Neutrophil (primary cell): Measurements from ENCODE around the gene A1BG.

Experiments used
- H3K27ac ChIP-seq: fragments of 200-600 bp; sonication (generic); 2 replicates; pipeline ENCODE4 v1.5.1; 2016; ENCODE audit warnings: mild to moderate bottlenecking, moderate library complexity
- H3K27me3 ChIP-seq: fragments of 200-600 bp; sonication (generic); 2 replicates; pipeline ENCODE4 v1.6.0; 2016; ENCODE audit warnings: mild to moderate bottlenecking
- H3K36me3 ChIP-seq: fragments of 200-600 bp; sonication (generic); 2 replicates; pipeline ENCODE4 v1.5.1; 2017
- H3K4me1 ChIP-seq, 2 experiments: fragments of 200-600 bp in 1 of 2; sonication (generic) in 1 of 2; 1 replicate in 1 of 2; 2 replicates in 1 of 2; pipeline versions ENCODE4 v1.5.1 to v1.6.1; 2013 to 2016; ENCODE audit warnings: low read depth in 1 of 2, low read length in 1 of 2, mild to moderate bottlenecking in 1 of 2, moderate library complexity in 1 of 2; ENCODE audit not compliant: control insufficient read depth in 1 of 2, insufficient read depth in 1 of 2
- H3K4me3 ChIP-seq, 2 experiments: fragments of 200-600 bp in 1 of 2; sonication (generic) in 1 of 2; 1 replicate in 1 of 2; 2 replicates in 1 of 2; pipeline ENCODE4 v1.5.1; 2013 to 2016; ENCODE audit warnings: low read depth in 1 of 2, low read length in 1 of 2, mild to moderate bottlenecking in 1 of 2, moderate library complexity in 1 of 2
- H3K9me3 ChIP-seq: fragments of 200-600 bp; sonication (generic); 2 replicates; pipeline ENCODE4 v1.5.1; 2016
- CTCF ChIP-seq: fragments of 200-600 bp; sonication (generic); IDR thresholded peaks from 2 replicates; pipeline ENCODE4 v1.5.1; 2016; ENCODE audit warnings: antibody characterized with exemption

A1BG gene

GRCh38 chr19:58305065-58305931 lies 48.0 kb downstream of the A1BG start, which contains the start of gene ERVK3-1:
TSS of gene ERVK3-1 (plus strand) at chr19:58305377. CDS start at chr19:58312169, 6,792 bp downstream.
- Histone ChIP-seq H3K36me3 (peaks cover 13% of the 10 kb centered on the region), H3K27ac (peak within 1 kb of the TSS; percentile 89), H3K9me3 (no peaks in the 10 kb centered on the region), H3K4me1 (peaks cover 15 to 16% of the 10 kb centered on the region in 2 experiments), H3K27me3 (no peaks in the 10 kb centered on the region), H3K4me3 (peak within 1 kb of the TSS; percentile 70 to 85)
- TF ChIP-seq CTCF: peak; percentile 71

- H3K9me3 ChIP-seq: no peaks in the 10 kb centered on the region
These were observed 48.6 kb downstream of the A1BG start for GRCh38 chr19:58304748-58305064.

GRCh38 chr19:58304255-58304654 lies 49.0 kb downstream of the A1BG start:
- Histone ChIP-seq H3K27me3 (no peaks in the 10 kb centered on the region), H3K9me3 (no peaks in the 10 kb centered on the region), H3K36me3 (peaks cover 13% of the 10 kb centered on the region), H3K27ac (peak overlapping the region; percentile 89), H3K4me1 (peaks cover 15 to 16% of the 10 kb centered on the region in 2 experiments), H3K4me3 (peak overlapping the region in 1 of 2 experiments; percentile 85)
- TF ChIP-seq CTCF: no peak

More at GRCh38 chr19:58304748-58305064, 48.6 kb downstream of the A1BG start:
- peak overlapping the region; percentile 70 to 85 for H3K4me3 ChIP-seq
- H3K4me1 ChIP-seq: peaks cover 15 to 16% of the 10 kb centered on the region in 2 experiments
- no peaks in the 10 kb centered on the region for H3K27me3 ChIP-seq
- TF ChIP-seq CTCF: no peak
- H3K27ac ChIP-seq: peak overlapping the region; percentile 89
- peaks cover 13% of the 10 kb centered on the region for H3K36me3 ChIP-seq

- TF ChIP-seq CTCF: no peak
- H3K4me3 ChIP-seq: no peak overlapping the region
- peaks cover 10% of the 10 kb centered on the region for H3K9me3 ChIP-seq
- H3K27ac ChIP-seq: no peak overlapping the region
- H3K4me1 ChIP-seq: peaks cover 8 to 10% of the 10 kb centered on the region in 2 experiments
- no peaks in the 10 kb centered on the region for H3K36me3 ChIP-seq
- no peaks in the 10 kb centered on the region for H3K27me3 ChIP-seq
These were observed 52.7 kb downstream of the A1BG start for GRCh38 chr19:58300620-58301019.

- TF ChIP-seq CTCF: no peak
- peaks cover 44% of the 10 kb centered on the region for H3K9me3 ChIP-seq
- peaks cover 12% of the 10 kb centered on the region for H3K36me3 ChIP-seq
- no peak overlapping the region for H3K4me3 ChIP-seq
- no peaks in the 10 kb centered on the region for H3K4me1 ChIP-seq
- no peaks in the 10 kb centered on the region for H3K27me3 ChIP-seq
- H3K27ac ChIP-seq: no peak overlapping the region
These were observed 57.2 kb downstream of the A1BG start for GRCh38 chr19:58296104-58296503.
